HG03045 (cell line): ENCODE results near the gene UBXN6.

ENCODE experiments used
- ATAC-seq: cut with Tn5 transposase; IDR thresholded peaks from one replicate; pipeline ENCODE4 v1.9.1; 2021; ENCODE audit warnings: mild to moderate bottlenecking, moderate library complexity; ENCODE audit not compliant: unreplicated experiment

UBXN6 gene

DNA sequence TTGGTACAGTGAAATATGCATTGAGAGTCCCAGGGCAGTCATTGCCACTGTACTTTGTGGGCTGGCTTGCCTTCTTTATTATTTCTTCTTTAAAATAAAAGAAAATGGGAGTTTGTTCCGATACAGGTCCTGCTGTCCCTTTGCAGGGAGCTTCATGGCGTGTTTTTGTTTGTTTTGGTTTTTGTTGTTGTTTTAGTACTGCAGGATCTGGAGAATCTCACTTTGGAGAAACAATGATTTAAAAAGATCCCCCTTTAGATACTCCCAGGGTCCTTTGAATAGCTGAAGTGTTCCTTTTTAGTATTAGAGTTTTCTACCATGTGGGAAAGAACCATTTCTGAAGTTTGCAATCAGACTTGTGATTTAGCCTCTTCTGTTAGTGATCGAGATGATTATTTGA is 44.0 kb downstream of the UBXN6 start:
- ATAC-seq: no peak

- no peak for ATAC-seq
Measured at GRCh38 chr19:4409123-4409933, 48.3 kb downstream of the UBXN6 start.

DNA sequence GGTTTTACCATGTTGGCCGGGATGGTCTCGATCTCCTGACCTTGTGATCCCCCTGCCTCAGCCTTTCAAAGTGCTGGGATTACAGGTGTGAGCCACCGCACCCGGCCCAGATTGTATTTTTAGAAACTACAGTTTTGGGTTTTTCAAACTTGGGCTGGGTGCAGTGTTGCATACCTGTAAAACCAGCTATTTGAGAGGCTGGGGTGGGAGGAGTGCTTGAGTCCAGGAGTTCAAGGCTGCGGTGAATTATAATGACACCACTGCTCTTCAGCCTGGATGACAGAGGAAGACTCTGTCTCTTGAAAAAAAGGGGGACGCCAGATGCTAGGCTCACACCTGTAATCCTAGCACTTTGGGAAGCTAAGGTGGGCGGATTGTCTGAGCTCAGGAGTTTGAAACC is 51.0 kb downstream of the UBXN6 start:
- no peak for ATAC-seq

DNA sequence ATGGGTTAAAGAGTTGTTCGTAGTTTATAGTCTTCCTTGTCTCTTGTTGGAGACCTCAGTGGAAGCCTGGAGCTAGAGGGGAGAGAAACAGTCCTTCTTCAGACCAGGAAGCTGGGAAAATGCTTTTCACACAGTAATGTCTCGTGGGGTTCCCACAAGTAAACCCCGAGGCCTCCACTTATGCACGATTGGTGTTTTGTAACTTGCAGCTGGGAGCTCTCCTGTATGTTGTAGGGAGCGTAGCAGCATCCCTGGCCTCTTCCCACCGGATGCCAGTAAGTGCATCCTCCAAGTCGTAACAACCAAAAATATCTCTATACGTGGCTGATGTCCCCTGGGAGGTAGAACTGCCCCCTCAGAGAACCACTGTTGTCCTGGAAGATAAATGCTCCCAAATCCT is 51.6 kb downstream of the UBXN6 start:
- no peak for ATAC-seq

GRCh38 chr19:4403005-4403761 is 54.4 kb downstream of the UBXN6 start:
- no peak for ATAC-seq

DNA sequence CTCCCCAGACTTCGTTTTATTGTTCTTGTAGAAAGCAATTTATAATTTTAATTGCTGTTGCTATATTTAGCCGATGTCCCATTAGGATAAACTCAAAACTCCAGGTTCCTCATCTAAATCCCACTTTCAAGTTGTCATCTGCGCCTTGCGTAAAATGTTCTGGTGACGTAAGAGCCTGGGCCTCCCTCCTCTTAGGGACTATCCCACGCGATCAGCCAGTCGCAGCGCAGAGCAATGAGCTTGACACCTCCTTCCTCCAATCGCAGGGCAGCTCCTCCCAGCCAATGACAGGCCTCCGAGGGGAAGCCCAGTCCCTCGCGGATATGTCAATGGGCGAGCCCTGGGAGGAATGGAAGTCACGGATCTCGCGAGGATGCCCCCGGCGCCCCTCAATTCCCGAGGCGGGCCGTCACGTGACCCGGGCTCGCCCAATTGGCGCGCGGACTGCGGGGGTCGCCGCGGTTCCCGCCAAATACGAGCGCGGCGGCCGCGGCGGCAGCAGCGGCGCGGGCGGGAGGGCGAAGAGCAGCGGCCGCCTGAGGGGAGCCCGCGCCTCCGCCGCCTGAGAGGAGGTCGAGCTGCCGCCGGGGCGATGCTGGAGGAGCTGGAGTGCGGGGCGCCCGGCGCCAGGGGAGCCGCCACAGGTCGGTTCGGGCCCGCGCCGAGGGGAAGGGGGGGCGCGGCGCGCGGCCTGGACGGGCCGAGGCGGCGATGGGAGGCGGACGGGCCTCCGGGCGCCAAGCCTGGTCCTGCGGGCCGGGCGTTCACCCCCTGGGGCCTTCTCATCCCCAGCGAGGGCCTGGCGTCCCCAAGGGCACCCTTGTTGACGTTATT is 55.2 kb downstream of the UBXN6 start, which contains the start of gene CHAF1A:
TSS of gene CHAF1A (plus strand) at position 470 of the 834 bp plus-strand sequence. CDS start at position 593, 123 bp downstream.
- peak; percentile 79 for ATAC-seq

- no peak for ATAC-seq
Measured at GRCh38 chr19:4401769-4402170, 55.8 kb downstream of the UBXN6 start.

DNA sequence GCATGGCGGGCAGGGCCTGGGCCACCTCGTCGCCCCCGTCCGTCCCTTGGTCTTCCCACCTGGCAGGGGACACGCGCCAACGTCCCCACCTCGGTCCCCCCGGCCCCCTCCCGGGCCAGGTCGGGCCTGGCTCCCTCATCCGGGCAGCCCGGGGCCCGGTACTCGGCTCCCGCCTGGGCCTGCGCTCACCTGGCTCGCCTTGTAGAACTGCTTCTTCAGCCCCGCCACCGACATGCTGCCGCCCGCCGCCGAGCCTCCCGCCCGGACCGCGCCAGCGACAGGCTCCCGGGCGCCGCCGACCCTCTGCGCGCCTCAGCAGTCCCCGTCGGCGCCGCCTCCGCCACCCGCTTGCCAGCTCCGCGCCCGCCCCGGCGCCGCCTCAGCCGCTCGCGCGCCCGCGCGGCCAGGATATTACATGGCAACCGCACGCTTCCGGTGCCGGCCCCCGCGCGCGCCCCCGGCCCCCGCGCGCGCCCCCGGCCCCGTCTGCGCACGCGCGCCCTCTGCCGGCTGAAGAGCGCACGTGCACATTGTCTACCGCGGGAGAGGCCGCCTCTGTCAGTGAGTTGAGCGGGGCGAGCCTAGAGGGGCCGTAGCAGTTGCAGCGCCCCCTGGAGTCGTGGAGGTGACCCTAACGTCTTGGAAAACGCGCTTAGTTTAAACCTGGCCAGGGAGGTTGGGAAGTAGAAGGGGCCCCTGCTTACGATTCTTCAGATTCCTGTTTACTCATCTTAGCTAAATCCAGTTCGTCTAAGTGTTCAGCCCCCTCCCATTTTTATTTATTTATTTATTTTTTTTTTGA is 57.3 kb downstream of the UBXN6 start, which contains the start of gene SH3GL1:
TSS of gene SH3GL1 (minus strand) at position 413 of the 802 bp plus-strand sequence. CDS start at position 234, 179 bp downstream.
- ATAC-seq: peak; percentile 59

DNA sequence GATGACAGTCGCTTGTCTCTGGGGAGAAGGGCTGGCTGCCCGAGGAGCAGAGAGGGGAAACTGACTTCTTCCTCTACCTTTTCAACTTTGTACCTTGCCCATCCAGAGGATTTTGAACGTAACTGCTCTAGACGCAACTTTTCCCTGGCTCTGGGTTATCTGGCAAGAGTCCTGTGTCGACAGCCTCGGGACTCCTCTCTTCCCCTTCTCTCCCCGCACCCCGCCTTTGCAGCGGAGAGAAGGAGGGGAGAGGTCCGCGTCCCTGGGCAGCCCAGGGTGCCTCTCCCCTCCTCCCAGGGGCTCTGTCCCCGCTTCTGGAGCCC is 57.8 kb downstream of the UBXN6 start:
- peak; percentile 9 for ATAC-seq

DNA sequence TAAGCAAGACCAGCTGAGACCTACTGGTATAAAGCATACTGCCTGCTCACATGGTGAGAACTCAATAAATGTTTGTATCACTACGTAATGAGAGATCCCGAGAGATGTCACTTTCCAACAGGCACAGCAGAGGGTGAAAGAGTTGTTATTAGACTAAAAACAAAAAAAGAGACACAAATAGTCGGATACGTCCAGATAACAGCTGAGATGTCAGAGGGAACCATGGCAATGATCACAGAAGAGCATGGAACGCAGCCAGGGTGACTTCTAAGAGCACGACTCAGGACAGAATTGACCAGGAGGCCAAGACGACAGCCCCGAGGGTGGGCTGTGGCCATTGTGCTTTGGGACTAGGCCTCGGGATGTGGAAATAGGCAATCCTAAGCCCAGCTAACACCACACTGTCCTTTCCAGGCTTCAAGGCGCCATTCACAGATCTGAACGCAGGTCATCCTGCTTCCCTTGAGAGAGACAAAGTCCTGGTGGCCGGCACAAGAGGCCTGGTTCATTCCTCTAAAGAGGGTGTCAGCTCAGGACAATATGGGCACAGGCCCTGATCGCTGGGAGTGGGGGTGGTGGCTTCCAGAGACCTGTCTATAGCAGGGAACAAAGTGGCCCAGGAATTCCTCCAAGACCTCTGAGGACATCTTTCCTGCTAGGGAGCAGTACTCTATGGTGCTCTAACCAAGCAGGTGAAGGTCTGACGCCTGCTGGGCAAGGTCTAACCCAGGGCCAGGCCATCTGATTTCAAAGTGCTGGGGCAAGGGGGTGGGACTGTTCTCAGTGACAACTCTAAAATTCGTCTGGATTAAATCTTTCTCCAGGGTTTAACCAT is 60.4 kb downstream of the UBXN6 start:
- no peak for ATAC-seq
